CD8-positive, alpha-beta memory T cell (primary cell): ENCODE measurements around the gene PLCD3. TPM values are rescaled to one million over a fixed set of nuclear protein-coding genes. Genes with fewer than 3 reads are reported as not detected.

ENCODE experiments used
- CTCF ChIA-PET: fragments of 350-600 bp; sonication (Branson Sonifier 250); formaldehyde crosslinking; loops from one replicate; lab custom pipeline; 2021; ENCODE audit warnings: antibody characterized with exemption; lab: Charles Lee
- POLR2A ChIA-PET: fragments of 350-600 bp; sonication (Branson Sonifier 250); formaldehyde crosslinking; loops from one replicate; lab custom pipeline; 2021; ENCODE audit warnings: antibody characterized with exemption; lab: Charles Lee
- DNase-seq, 5 donors: peaks; one replicate each; pipeline versions ENCODE4 v3.0.0 to v3.0.0-alpha.2; 2020 to 2022; ENCODE audit warnings: mixed read lengths in 1 of 5
- H3K27ac ChIP-seq: one replicate; pipeline ENCODE4 v1.7.0; 2013; ENCODE audit warnings: low read depth, mild to moderate bottlenecking, low read length, moderate library complexity
- H3K27me3 ChIP-seq: 2 replicates; pipeline ENCODE4 v1.7.0; 2013; ENCODE audit warnings: low read length, mild to moderate bottlenecking; ENCODE audit not compliant: insufficient read depth, poor library complexity, severe bottlenecking
- H3K36me3 ChIP-seq: 2 replicates; pipeline ENCODE4 v1.7.0; 2013; ENCODE audit warnings: mild to moderate bottlenecking, low read length, moderate library complexity; ENCODE audit not compliant: insufficient read depth
- H3K4me1 ChIP-seq: 2 replicates; pipeline ENCODE4 v1.7.0; 2013; ENCODE audit warnings: mild to moderate bottlenecking, low read length, moderate library complexity; ENCODE audit not compliant: insufficient read depth
- H3K4me3 ChIP-seq: 2 replicates; pipeline ENCODE4 v1.7.0; 2013; ENCODE audit warnings: mild to moderate bottlenecking, low read length
- H3K9me3 ChIP-seq: 2 replicates; pipeline ENCODE4 v1.7.0; 2013; ENCODE audit warnings: mild to moderate bottlenecking, low read length
- H3K27ac Mint-ChIP-seq, 8 donors: one replicate each; pipeline ENCODE4 v1.8.0; 2020 to 2021; ENCODE audit warnings: mixed read lengths in 8 of 8, mild to moderate bottlenecking in 6 of 8, inconsistent platforms in 3 of 8, moderate library complexity in 3 of 8
- H3K27me3 Mint-ChIP-seq, 2 donors: one replicate each; pipeline ENCODE4 v1.8.0; 2020 to 2021; ENCODE audit warnings: mixed read lengths in 2 of 2, mild to moderate bottlenecking in 1 of 2, moderate library complexity in 1 of 2
- H3K36me3 Mint-ChIP-seq, 3 donors: one replicate each; pipeline ENCODE4 v1.8.0; 2020 to 2021; ENCODE audit warnings: mixed read lengths in 3 of 3, inconsistent platforms in 1 of 3, mild to moderate bottlenecking in 1 of 3
- H3K4me1 Mint-ChIP-seq, 3 donors: one replicate each; pipeline ENCODE4 v1.8.0; 2020 to 2021; ENCODE audit warnings: mixed read lengths in 3 of 3, inconsistent platforms in 1 of 3, mild to moderate bottlenecking in 1 of 3
- H3K4me3 Mint-ChIP-seq, 7 donors: one replicate each; pipeline ENCODE4 v1.8.0; 2020 to 2021; ENCODE audit warnings: mixed read lengths in 7 of 7, mild to moderate bottlenecking in 6 of 7, moderate library complexity in 4 of 7, inconsistent platforms in 2 of 7
- H3K9me3 Mint-ChIP-seq, 5 donors: one replicate each; pipeline ENCODE4 v1.8.0; 2020 to 2022; ENCODE audit warnings: mixed read lengths in 5 of 5, mild to moderate bottlenecking in 3 of 5, moderate library complexity in 2 of 5, inconsistent platforms in 1 of 5
- polyA plus RNA-seq: library from polyadenylated mRNA; unstranded; fragments of 300-500 nt; fragmentation: Illumina TruSeq; gene quantifications from one replicate; pipeline ENCODE4 v1.2.3, GENCODE V29; 2021
- total RNA-seq, 2 experiments: library from RNA; stranded (reverse); gene quantifications; one replicate each; pipeline ENCODE4 v1.2.3, GENCODE V29; 2021

PLCD3 gene
- total and polyA plus RNA-seq, 3 experiments from 2014 or later: 1.1 to 7.2 (median 5.5) TPM

- peaks cover 6 to 74% (median 15%) of the 10 kb centered on the region in 3 donors for H3K36me3 Mint-ChIP-seq
Measured at GRCh38 chr17:45087504-45087975, 44.8 kb downstream of the PLCD3 start.

DNA sequence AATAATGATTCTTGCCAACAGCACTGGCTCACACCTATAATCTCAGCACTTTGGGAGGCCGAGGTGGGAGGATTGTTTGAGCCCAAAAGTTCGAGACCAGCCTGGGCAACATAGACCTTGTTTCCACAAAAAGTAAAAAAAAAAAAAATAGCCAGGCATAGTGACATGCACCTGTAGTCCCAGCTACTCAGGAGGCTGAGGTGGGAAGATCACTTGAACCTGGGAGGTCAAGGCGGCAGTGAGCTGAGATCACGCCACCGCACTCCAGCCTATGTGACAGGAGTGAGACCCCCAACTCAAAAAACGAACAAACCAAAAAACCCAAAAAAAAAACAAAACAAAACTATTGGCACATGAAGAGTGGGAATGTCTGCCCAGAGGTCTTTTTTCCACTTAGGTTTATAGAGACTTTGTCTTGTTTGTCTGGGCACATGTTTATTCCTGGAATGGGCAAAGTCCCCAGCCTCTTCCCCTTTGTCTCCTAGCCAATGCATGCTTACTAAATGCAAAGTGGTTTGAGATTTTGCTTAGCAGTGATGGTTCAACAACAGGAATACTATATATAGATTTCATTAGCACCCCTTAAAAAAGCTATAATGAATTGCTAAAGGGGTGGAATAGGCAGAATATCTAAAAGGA is 45.3 kb downstream of the PLCD3 start:
- Histone ChIP-seq H3K4me1 (no peaks in the 10 kb centered on the region), H3K27me3 (no peaks in the 10 kb centered on the region), H3K9me3 (no peaks in the 10 kb centered on the region), H3K4me3 (no peak overlapping the region), H3K36me3 (peaks cover 60% of the 10 kb centered on the region), H3K27ac (no peak overlapping the region)
- Mint-ChIP-seq H3K36me3 (peaks cover 4 to 75% (median 13%) of the 10 kb centered on the region in 3 donors), H3K27ac (no peak overlapping the region), H3K4me1 (peaks cover 0 to under 1% (median 0%) of the 10 kb centered on the region in 3 donors), H3K4me3 (no peak overlapping the region), H3K27me3 (no peaks in the 10 kb centered on the region), H3K9me3 (no peaks in the 10 kb centered on the region)
- ChIA-PET CTCF (interaction anchor here (1.2 to 2.6 kb wide), 3 partner anchors 12 to 46 kb away, joined by 3 to 10 read pairs (median 3); partner anchors contain the start of gene PLCD3), POLR2A (no interaction called here)
- no peak for DNase-seq

More at GRCh38 chr17:45087504-45087975, 44.8 kb downstream of the PLCD3 start:
- Histone ChIP-seq H3K27me3 (no peaks in the 10 kb centered on the region), H3K4me3 (no peak overlapping the region), H3K4me1 (no peaks in the 10 kb centered on the region), H3K27ac (no peak overlapping the region), H3K36me3 (peaks cover 59% of the 10 kb centered on the region), H3K9me3 (no peaks in the 10 kb centered on the region)
- ChIA-PET POLR2A (no interaction called here), CTCF (interaction anchor here (2.6 kb wide), 1 partner anchor 11 kb away, joined by 10 read pairs; no protein-coding TSS in a partner anchor)
- H3K9me3 Mint-ChIP-seq: no peaks in the 10 kb centered on the region
- no peak for DNase-seq
- no peaks in the 10 kb centered on the region for H3K27me3 Mint-ChIP-seq
- no peak overlapping the region for H3K27ac Mint-ChIP-seq
- H3K4me3 Mint-ChIP-seq: no peak overlapping the region
- H3K4me1 Mint-ChIP-seq: peaks cover 0 to 2% (median 0%) of the 10 kb centered on the region in 3 donors

DNA sequence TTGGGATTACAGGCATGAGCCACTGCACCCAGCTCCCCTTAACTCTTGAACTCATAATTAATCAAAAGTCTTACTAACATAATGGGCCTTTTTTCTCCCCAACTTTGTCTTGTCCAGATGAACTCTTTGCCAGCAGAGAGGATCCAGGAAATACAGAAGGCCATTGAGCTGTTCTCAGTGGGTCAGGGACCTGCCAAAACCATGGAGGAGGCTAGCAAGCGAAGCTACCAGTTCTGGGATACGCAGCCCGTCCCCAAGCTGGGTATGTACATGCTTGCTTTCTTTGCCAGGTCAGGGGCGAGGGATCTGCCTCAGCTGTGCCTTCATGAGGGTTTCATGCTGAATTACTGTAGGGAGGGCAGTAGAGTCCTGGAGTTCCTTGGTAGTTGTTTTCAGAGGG is 45.9 kb downstream of the PLCD3 start:
- POLR2A ChIA-PET: interaction anchor here (0.6 kb wide), 1 partner anchor 1158 kb away, joined by 5 read pairs; no protein-coding TSS in a partner anchor
- no peaks in the 10 kb centered on the region for H3K4me1 ChIP-seq
- Mint-ChIP-seq H3K4me1 (no peaks in the 10 kb centered on the region), H3K9me3 (no peaks in the 10 kb centered on the region), H3K4me3 (no peak overlapping the region), H3K36me3 (peaks cover 3 to 75% (median 11%) of the 10 kb centered on the region in 3 donors), H3K27ac (no peak overlapping the region), H3K27me3 (no peaks in the 10 kb centered on the region)
- H3K4me3 ChIP-seq: no peak overlapping the region
- CTCF ChIA-PET: interaction anchor here (1.2 to 2.6 kb wide), 3 partner anchors 13 to 46 kb away, joined by 3 to 10 read pairs (median 3); partner anchors contain the start of gene PLCD3
- H3K27me3 ChIP-seq: no peaks in the 10 kb centered on the region
- H3K9me3 ChIP-seq: no peaks in the 10 kb centered on the region
- peaks cover 60% of the 10 kb centered on the region for H3K36me3 ChIP-seq
- no peak for DNase-seq
- no peak overlapping the region for H3K27ac ChIP-seq

DNA sequence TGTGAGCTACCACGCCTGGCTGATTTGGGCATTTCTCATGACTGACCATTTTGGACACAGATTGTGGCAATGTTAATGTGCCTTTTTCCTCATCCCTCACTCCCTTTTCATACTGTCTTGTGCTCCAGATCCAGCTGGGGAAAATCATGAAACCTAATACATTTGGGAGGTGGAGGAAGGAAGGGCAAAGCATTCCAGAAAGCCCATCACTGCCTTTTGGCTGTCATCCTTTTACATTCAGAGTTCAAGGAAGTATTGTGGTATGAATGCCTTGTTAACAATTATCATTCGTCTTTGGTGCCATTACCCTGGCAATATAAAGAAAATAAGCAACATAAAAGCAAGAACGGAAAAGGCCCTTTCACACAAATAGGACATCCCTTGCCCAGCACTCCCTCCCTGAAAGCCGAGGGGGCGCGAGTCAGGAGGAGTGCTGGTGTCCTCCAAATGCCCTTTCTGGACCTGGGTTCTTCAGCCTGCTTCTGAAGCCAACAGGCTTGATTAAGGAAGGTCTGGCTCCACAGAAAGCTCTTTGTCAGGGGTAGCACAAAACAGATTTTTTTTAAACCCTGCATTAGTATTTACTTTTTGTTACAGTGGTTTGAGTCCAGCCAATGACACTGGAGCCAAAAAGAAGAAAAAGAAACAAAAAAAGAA is 51.1 kb downstream of the PLCD3 start:
- ChIA-PET CTCF (no interaction called here), POLR2A (no interaction called here)
- Mint-ChIP-seq H3K36me3 (peaks cover 0 to 56% (median 9%) of the 10 kb centered on the region in 3 donors), H3K4me3 (no peak overlapping the region), H3K27ac (no peak overlapping the region), H3K27me3 (no peaks in the 10 kb centered on the region), H3K4me1 (peaks cover 15 to 24% (median 22%) of the 10 kb centered on the region in 3 donors), H3K9me3 (no peaks in the 10 kb centered on the region)
- Histone ChIP-seq H3K9me3 (no peaks in the 10 kb centered on the region), H3K27me3 (no peaks in the 10 kb centered on the region), H3K4me3 (no peak overlapping the region), H3K27ac (no peak overlapping the region), H3K4me1 (no peaks in the 10 kb centered on the region), H3K36me3 (peaks cover 24% of the 10 kb centered on the region)
- DNase-seq: no peak

DNA sequence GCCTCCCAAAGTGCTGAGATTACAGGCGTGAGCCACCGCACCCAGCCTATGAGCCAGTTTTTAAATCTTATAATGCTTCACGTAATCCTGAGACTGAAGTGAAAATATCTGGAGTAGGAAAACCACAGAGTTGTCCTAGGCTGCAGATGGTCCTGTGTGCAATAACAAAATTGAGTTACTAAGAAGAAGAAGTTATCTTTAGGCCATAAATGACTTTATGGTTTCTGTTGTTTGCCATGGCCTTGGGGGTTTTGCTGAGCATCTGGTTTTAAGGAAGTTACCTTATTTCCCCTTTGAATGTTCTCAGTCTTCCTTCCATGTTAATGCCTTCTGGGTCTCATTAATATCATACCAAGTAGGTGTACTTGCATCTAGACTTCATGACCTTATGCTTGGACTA is 54.7 kb downstream of the PLCD3 start:
- no peak for DNase-seq

GRCh38 chr17:45073414-45074070 is 58.8 kb downstream of the PLCD3 start:
- Mint-ChIP-seq H3K9me3 (no peaks in the 10 kb centered on the region), H3K27me3 (no peaks in the 10 kb centered on the region), H3K36me3 (peaks cover 0 to 55% (median 7%) of the 10 kb centered on the region in 3 donors), H3K4me1 (peaks cover 24 to 40% (median 38%) of the 10 kb centered on the region in 3 donors), H3K4me3 (no peak overlapping the region), H3K27ac (peak overlapping the region in 2 of 8 donors; percentile 48 to 78)
- Histone ChIP-seq H3K9me3 (no peaks in the 10 kb centered on the region), H3K4me3 (no peak overlapping the region), H3K4me1 (no peaks in the 10 kb centered on the region), H3K27ac (no peak overlapping the region), H3K36me3 (no peaks in the 10 kb centered on the region), H3K27me3 (no peaks in the 10 kb centered on the region)
- no peak for DNase-seq
- POLR2A ChIA-PET: no interaction called here
- CTCF ChIA-PET: interaction anchor here (1.3 to 1.5 kb wide), 3 partner anchors 9 to 62 kb away, joined by 3 to 4 read pairs (median 3); partner anchors contain the start of genes ACBD4 and NMT1

More for the DNA sequence above, 54.7 kb downstream of the PLCD3 start:
- ChIA-PET CTCF (interaction anchor here (2.3 kb wide), 1 partner anchor 22 kb away, joined by 7 read pairs; no protein-coding TSS in a partner anchor), POLR2A (no interaction called here)
- H3K4me3 Mint-ChIP-seq: no peak overlapping the region
- no peaks in the 10 kb centered on the region for H3K27me3 Mint-ChIP-seq
- no peaks in the 10 kb centered on the region for H3K9me3 ChIP-seq
- H3K27ac ChIP-seq: no peak overlapping the region
- no peaks in the 10 kb centered on the region for H3K4me1 ChIP-seq
- peaks cover 0 to 56% (median 12%) of the 10 kb centered on the region in 3 donors for H3K36me3 Mint-ChIP-seq
- H3K4me3 ChIP-seq: no peak overlapping the region
- H3K27me3 ChIP-seq: no peaks in the 10 kb centered on the region
- peaks cover 12% of the 10 kb centered on the region for H3K36me3 ChIP-seq
- H3K27ac Mint-ChIP-seq: peak overlapping the region in 2 of 8 donors; percentile 77 to 78
- no peaks in the 10 kb centered on the region for H3K9me3 Mint-ChIP-seq
- peaks cover 22 to 37% (median 30%) of the 10 kb centered on the region in 3 donors for H3K4me1 Mint-ChIP-seq

- H3K36me3 ChIP-seq: no peaks in the 10 kb centered on the region
- no peak overlapping the region for H3K27ac ChIP-seq
- H3K4me1 ChIP-seq: no peaks in the 10 kb centered on the region
- peaks cover 7 to 34% (median 27%) of the 10 kb centered on the region in 3 donors for H3K4me1 Mint-ChIP-seq
- H3K4me3 Mint-ChIP-seq: no peak overlapping the region
- peak overlapping the region in 1 of 8 donors; percentile 50 for H3K27ac Mint-ChIP-seq
- no peaks in the 10 kb centered on the region for H3K27me3 Mint-ChIP-seq
- POLR2A ChIA-PET: no interaction called here
- peaks cover 0 to 55% (median 9%) of the 10 kb centered on the region in 3 donors for H3K36me3 Mint-ChIP-seq
- H3K27me3 ChIP-seq: no peaks in the 10 kb centered on the region
- no peaks in the 10 kb centered on the region for H3K9me3 Mint-ChIP-seq
- H3K4me3 ChIP-seq: no peak overlapping the region
- DNase-seq: no peak
- H3K9me3 ChIP-seq: no peaks in the 10 kb centered on the region
- CTCF ChIA-PET: interaction anchor here (0.8 kb wide), 1 partner anchor 15 kb away, joined by 3 read pairs; no protein-coding TSS in a partner anchor
Measured at GRCh38 chr17:45070809-45071208, 61.5 kb downstream of the PLCD3 start.
